DOHH2 (cell line): ENCODE results near the gene CENPO.

Experiments
- H3F3A ChIP-seq: fragments of 200-600 bp; sonication (generic), shearing (Covaris generic); 2 replicates; pipeline ENCODE4 v1.6.0; 2016; ENCODE audit warnings: antibody characterized with exemption, mild to moderate bottlenecking; ENCODE audit not compliant: control insufficient read depth, insufficient read depth
- H3K27ac ChIP-seq: fragments of 200-600 bp; sonication (generic); 2 replicates; pipeline ENCODE4 v1.5.1; 2014; ENCODE audit warnings: low read depth, mild to moderate bottlenecking, low read length, moderate library complexity
- H3K27me3 ChIP-seq: fragments of 200-600 bp; sonication (generic); 2 replicates; pipeline ENCODE4 v1.6.1; 2014; ENCODE audit warnings: mild to moderate bottlenecking, low read length, mixed read lengths; ENCODE audit not compliant: control insufficient read depth
- H3K36me3 ChIP-seq: fragments of 200-600 bp; sonication (generic); 2 replicates; pipeline ENCODE4 v1.6.1; 2014; ENCODE audit warnings: mild to moderate bottlenecking, low read length, moderate library complexity, mixed read lengths; ENCODE audit not compliant: control insufficient read depth
- H3K4me1 ChIP-seq: fragments of 200-600 bp; sonication (generic); 2 replicates; pipeline ENCODE4 v1.6.1; 2014; ENCODE audit warnings: mild to moderate bottlenecking, low read length, mixed read lengths; ENCODE audit not compliant: control insufficient read depth
- H3K4me2 ChIP-seq: fragments of 200-600 bp; sonication (generic); 2 replicates; pipeline ENCODE4 v1.6.0; 2014; ENCODE audit warnings: mild to moderate bottlenecking, low read length, moderate library complexity
- H3K4me3 ChIP-seq: fragments of 200-600 bp; sonication (generic); 2 replicates; pipeline ENCODE4 v1.5.1; 2014; ENCODE audit warnings: mild to moderate bottlenecking, low read length, mixed read lengths
- H3K79me2 ChIP-seq: fragments of 200-600 bp; sonication (generic); 2 replicates; pipeline ENCODE4 v1.6.1; 2014; ENCODE audit warnings: mild to moderate bottlenecking, low read length, mixed read lengths; ENCODE audit not compliant: control insufficient read depth
- H3K9me2 ChIP-seq: fragments of 200-600 bp; sonication (generic); replicated peaks from 2 replicates; pipeline ENCODE4 v1.6.1; 2014; ENCODE audit warnings: mild to moderate bottlenecking, low read length, mixed read lengths; ENCODE audit not compliant: control insufficient read depth
- H3K9me3 ChIP-seq: fragments of 200-600 bp; sonication (generic); 2 replicates; pipeline ENCODE4 v1.6.1; 2014; ENCODE audit warnings: antibody characterized with exemption, low read length, mixed read lengths; ENCODE audit not compliant: control insufficient read depth, insufficient read depth
- H4K20me1 ChIP-seq: fragments of 200-600 bp; sonication (generic); 2 replicates; pipeline ENCODE4 v1.6.0; 2014; ENCODE audit warnings: low read depth, mild to moderate bottlenecking, antibody characterized with exemption, low read length, moderate library complexity; ENCODE audit not compliant: control insufficient read depth, insufficient read depth
- CTCF ChIP-seq: fragments of 200-600 bp; sonication (generic); IDR thresholded peaks from one replicate; pipeline ENCODE4 v1.5.1; 2014; ENCODE audit warnings: antibody characterized with exemption, mild to moderate bottlenecking, low read depth, low read length; ENCODE audit not compliant: poor library complexity, severe bottlenecking
- EZH2phosphoT487 ChIP-seq: fragments of 200-600 bp; sonication (generic); IDR thresholded peaks from 2 replicates; pipeline ENCODE4 v1.6.1; 2017; ENCODE audit warnings: borderline replicate concordance, mild to moderate bottlenecking, antibody characterized with exemption, low read length, moderate library complexity, mixed read lengths

The CENPO gene

DNA sequence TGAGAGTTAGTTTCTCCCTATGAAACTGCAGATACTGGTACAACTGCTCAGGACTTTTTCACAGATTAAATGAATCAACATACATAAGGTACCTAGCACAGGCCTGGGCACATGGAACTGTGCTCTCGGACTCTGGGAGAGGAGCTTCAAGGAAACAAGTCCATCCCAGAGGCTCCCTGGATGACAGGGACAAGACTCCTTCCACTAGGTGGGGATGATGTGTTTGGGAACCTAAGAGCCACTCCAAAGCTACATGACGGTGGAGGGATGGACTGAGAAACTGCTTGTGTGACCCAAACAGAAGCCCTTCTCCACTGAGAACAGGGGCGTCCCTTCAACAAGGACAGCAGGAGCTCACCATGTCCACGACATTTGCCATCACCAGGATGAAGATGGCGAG is 37.1 kb downstream of the CENPO start:
- Histone ChIP-seq H3K79me2 (no peaks in the 10 kb centered on the region), H3K27me3 (no peaks in the 10 kb centered on the region), H4K20me1 (no peaks in the 10 kb centered on the region), H3K4me1 (no peaks in the 10 kb centered on the region), H3K9me2 (no peaks in the 10 kb centered on the region), H3K4me3 (no peak overlapping the region), H3K4me2 (no peak overlapping the region), H3K27ac (no peak overlapping the region), H3F3A (0 out of 2 replicates have a peak, but pooled peaks cover 2% of the 10 kb centered on the region), H3K36me3 (peaks cover 49% of the 10 kb centered on the region), H3K9me3 (no peaks in the 10 kb centered on the region)
- TF ChIP-seq EZH2phosphoT487 (no peak), CTCF (no peak)

DNA sequence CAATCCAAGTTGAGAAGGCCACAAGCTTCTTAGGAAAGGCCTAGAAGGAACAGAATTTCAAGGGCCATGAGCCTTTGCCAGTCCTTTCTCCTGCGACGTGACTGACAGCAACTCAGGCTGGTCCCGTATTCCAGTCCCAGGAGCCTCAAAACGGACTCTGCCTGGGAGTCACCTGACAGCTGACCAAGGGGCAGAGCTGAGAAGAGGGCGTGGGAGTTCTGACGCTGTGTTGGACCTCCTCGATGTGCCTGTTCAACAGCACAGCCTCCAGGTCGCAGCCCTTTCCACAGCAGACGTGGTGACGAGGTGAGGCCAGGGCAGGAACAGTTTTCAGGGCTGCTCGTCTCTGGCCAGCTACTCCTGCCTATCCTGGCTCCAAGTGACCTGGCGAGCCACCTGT is 37.6 kb downstream of the CENPO start:
- H3K9me3 ChIP-seq, result no peaks in the 10 kb centered on the region
- H3K9me2 ChIP-seq, result no peaks in the 10 kb centered on the region
- no peaks in the 10 kb centered on the region for H4K20me1 ChIP-seq
- H3K27me3 ChIP-seq, result no peaks in the 10 kb centered on the region
- H3K79me2 ChIP-seq, result no peaks in the 10 kb centered on the region
- H3K4me2 ChIP-seq, result no peak overlapping the region
- H3K36me3 ChIP-seq, result peaks cover 45% of the 10 kb centered on the region
- no peaks in the 10 kb centered on the region for H3K4me1 ChIP-seq
- no peak for TF ChIP-seq EZH2phosphoT487
- TF ChIP-seq CTCF, result no peak
- H3K4me3 ChIP-seq, result no peak overlapping the region
- no peak overlapping the region for H3K27ac ChIP-seq
- 0 out of 2 replicates have a peak, but pooled peaks cover 2% of the 10 kb centered on the region for H3F3A ChIP-seq

DNA sequence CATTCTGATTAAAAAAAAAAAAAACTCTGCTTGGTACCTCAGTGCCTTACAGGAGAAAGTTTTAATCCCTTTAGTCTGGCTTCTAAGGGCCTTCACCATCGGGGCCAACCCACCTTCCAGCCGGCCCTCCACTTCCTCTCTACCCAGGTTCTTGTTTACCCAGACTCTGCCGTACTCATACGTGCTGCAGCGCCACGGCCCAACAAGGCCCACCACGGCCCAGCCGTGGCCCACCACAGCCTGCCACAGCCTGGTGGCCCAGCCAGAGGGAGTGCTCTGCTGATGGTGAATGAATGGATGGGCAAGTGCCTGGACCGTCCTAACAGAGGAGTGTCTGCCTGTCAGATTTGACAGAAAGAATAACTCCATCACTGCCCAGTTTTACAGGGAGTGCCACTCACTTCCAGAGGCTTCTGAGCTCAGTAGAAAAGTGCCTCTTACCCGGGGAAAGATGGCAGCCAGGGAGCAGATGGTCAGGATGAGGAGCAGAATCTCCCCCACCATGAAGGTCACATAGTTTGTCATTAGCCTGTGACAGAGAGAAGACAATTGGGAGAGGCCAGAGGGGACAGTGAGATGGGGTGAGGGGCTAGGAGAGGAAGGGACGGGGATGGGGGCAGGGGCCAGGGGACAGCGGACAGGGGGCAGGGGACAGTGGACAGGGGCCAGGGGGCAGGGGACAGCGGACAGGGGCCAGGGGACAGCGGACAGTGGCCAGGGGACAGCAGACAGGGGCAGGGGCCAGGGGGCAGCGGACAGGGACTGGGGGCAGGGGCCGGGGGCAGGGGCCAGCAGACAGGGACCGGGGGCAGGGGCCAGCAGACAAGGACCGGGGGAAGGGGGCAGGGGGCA is 38.2 kb downstream of the CENPO start:
- Histone ChIP-seq H3K79me2 (no peaks in the 10 kb centered on the region), H3K4me1 (no peaks in the 10 kb centered on the region), H3K9me3 (no peaks in the 10 kb centered on the region), H3K27ac (no peak overlapping the region), H3K4me3 (no peak overlapping the region), H3K27me3 (no peaks in the 10 kb centered on the region), H3F3A (0 out of 2 replicates have a peak, but pooled peaks cover 2% of the 10 kb centered on the region), H3K4me2 (no peak overlapping the region), H4K20me1 (no peaks in the 10 kb centered on the region), H3K9me2 (no peaks in the 10 kb centered on the region), H3K36me3 (peaks cover 45% of the 10 kb centered on the region)
- TF ChIP-seq EZH2phosphoT487 (no peak), CTCF (no peak)
